HepG2 (cell line): ENCODE results near the gene BCAS3. TPM values are rescaled to one million over a fixed set of nuclear protein-coding genes. Genes with fewer than 3 reads are reported as not detected.

ENCODE experiments used
- FOXC1 ChIP-seq: sonication (generic); formaldehyde crosslinking; IDR thresholded peaks from 2 replicates; pipeline ENCODE4 v1.8.0; 2022; ENCODE audit warnings: mild to moderate bottlenecking, missing genetic modification reagents, borderline replicate concordance
- GTF3A ChIP-seq: sonication (generic); formaldehyde crosslinking; conservative IDR thresholded peaks from 2 replicates; pipeline ENCODE4 v1.4.0; 2020; ENCODE audit warnings: mild to moderate bottlenecking, missing genetic modification reagents
- HNF4A ChIP-seq: sonication (generic); formaldehyde crosslinking; IDR thresholded peaks from 2 replicates; pipeline ENCODE4 v1.4.0; 2020; ENCODE audit warnings: missing genetic modification reagents
- KAT8 ChIP-seq: IDR thresholded peaks from 2 replicates; pipeline ENCODE4 v1.6.1; 2016; ENCODE audit warnings: missing genetic modification reagents, missing compliant biosample characterization
- KLF11 ChIP-seq: IDR thresholded peaks from 2 replicates; pipeline ENCODE4 v1.6.1; 2016; ENCODE audit warnings: missing compliant biosample characterization
- KLF16 ChIP-seq, 2 experiments: sonication (generic) in 1 of 2; formaldehyde crosslinking in 1 of 2; IDR thresholded peaks; 2 replicates each; pipeline versions ENCODE4 v1.6.1 to v1.8.0; 2016 to 2023; ENCODE audit warnings: missing genetic modification reagents in 2 of 2, missing compliant biosample characterization in 1 of 2
- MLX ChIP-seq: IDR thresholded peaks from 2 replicates; pipeline ENCODE4 v1.6.1; 2016
- TARDBP ChIP-seq: sonication (generic); formaldehyde crosslinking; IDR thresholded peaks from 2 replicates; pipeline ENCODE4 v1.8.0; 2022; ENCODE audit warnings: mild to moderate bottlenecking, missing genetic modification reagents
- YEATS4 ChIP-seq: sonication (generic); formaldehyde crosslinking; IDR thresholded peaks from 2 replicates; pipeline ENCODE4 v1.4.0; 2020; ENCODE audit warnings: missing genetic modification reagents, borderline replicate concordance
- ZBTB40 ChIP-seq, 2 experiments: fragments of 450-650 bp in 1 of 2; sonication (generic) in 1 of 2; formaldehyde crosslinking in 1 of 2; IDR thresholded peaks; 2 replicates each; pipeline versions ENCODE4 v1.6.1 to v1.8.0; 2016 to 2022; ENCODE audit warnings: antibody characterized with exemption in 1 of 2, mild to moderate bottlenecking in 1 of 2, missing genetic modification reagents in 1 of 2
- ZKSCAN5 ChIP-seq: sonication (generic); formaldehyde crosslinking; IDR thresholded peaks from 2 replicates; pipeline ENCODE4 v1.5.1; 2020; ENCODE audit warnings: mild to moderate bottlenecking, missing genetic modification reagents
- ZNF224 ChIP-seq: sonication (generic); formaldehyde crosslinking; IDR thresholded peaks from 2 replicates; pipeline ENCODE4 v1.5.0; 2020; ENCODE audit warnings: mild to moderate bottlenecking, missing genetic modification reagents
- ZNF274 ChIP-seq: sonication (generic); formaldehyde crosslinking; IDR thresholded peaks from 2 replicates; pipeline ENCODE4 v1.5.1; 2020; ENCODE audit warnings: mild to moderate bottlenecking, missing genetic modification reagents
- ZNF512 ChIP-seq: sonication (generic); formaldehyde crosslinking; IDR thresholded peaks from 2 replicates; pipeline ENCODE4 v1.4.0; 2020; ENCODE audit warnings: mild to moderate bottlenecking, missing genetic modification reagents
- ZNF580 ChIP-seq: IDR thresholded peaks from 2 replicates; pipeline ENCODE4 v1.6.1; 2016; ENCODE audit warnings: low read depth, borderline replicate concordance
- ZNF782 ChIP-seq: sonication (generic); formaldehyde crosslinking; IDR thresholded peaks from 2 replicates; pipeline ENCODE4 v1.4.0; 2020; ENCODE audit warnings: missing genetic modification reagents, mild to moderate bottlenecking, borderline replicate concordance
- ZSCAN31 ChIP-seq: sonication (generic); formaldehyde crosslinking; IDR thresholded peaks from 2 replicates; pipeline ENCODE4 v1.5.0; 2020; ENCODE audit warnings: low read depth, mild to moderate bottlenecking, missing genetic modification reagents
- polyA plus RNA-seq, 8 experiments: library from polyadenylated mRNA; depleted of rRNA in 3 of 8; stranded (reverse) in 7 of 8; unstranded in 1 of 8; fragments of >200 nt; fragmentation: Illumina TruSeq in 4 of 8; extraction: Trizol in 4 of 8; gene quantifications; 2 replicates each; pipeline versions ENCODE4 v1.2.1 to v1.2.3, GENCODE V29; 2011 to 2016; ENCODE audit warnings: low read depth in 4 of 8, missing spikeins in 1 of 8, mixed read lengths in 1 of 8; ENCODE audit not compliant: insufficient read depth in 1 of 8
- total RNA-seq, 5 experiments: library from RNA; depleted of rRNA; stranded (reverse); fragments of >200 nt; fragmentation: Illumina TruSeq; extraction: Trizol; gene quantifications; 2 replicates each; pipeline ENCODE4 v1.2.3, GENCODE V29; 2016; ENCODE audit warnings: low read depth in 1 of 5

Gene BCAS3
- total and polyA plus RNA-seq, 2 of the 13 experiments (the other 11 are each of a cell fraction or from before 2014, with no cell fraction given) = 10.7 to 11.2 TPM

- TF ChIP-seq ZBTB40 (IDR thresholded peaks at IDR 0.05) = no peak
- peak; percentile 89 for TF ChIP-seq ZBTB40 (CRISPR knock-in tag; IDR thresholded peaks at IDR 0.05)
- no peak for TF ChIP-seq MLX
- TF ChIP-seq ZNF512 (CRISPR knock-in tag) = peak; percentile 84; the same call in 1 of the 2 replicates
- no peak for TF ChIP-seq YEATS4 (CRISPR knock-in tag)
- peak; percentile 77; the same call in 1 of the 2 replicates for TF ChIP-seq GTF3A (CRISPR knock-in tag)
- TF ChIP-seq ZSCAN31 (CRISPR knock-in tag) = 0 out of 2 replicates have a peak, but pooled peaks have one; percentile 1
- TF ChIP-seq ZNF580 (CRISPR knock-in tag) = 0 out of 2 replicates have a peak, but pooled peaks have one; percentile 57
- TF ChIP-seq KLF16 (CRISPR knock-in tag; IDR thresholded peaks at IDR 0.05) = peak in 1 of 2 experiments; percentile 72; a peak in 2 of 4 replicates
- peak; percentile 73; the same call in 1 of the 2 replicates for TF ChIP-seq TARDBP (CRISPR knock-in tag)
- no peak for TF ChIP-seq ZKSCAN5 (CRISPR knock-in tag)
- TF ChIP-seq KLF11 (CRISPR knock-in tag) = no peak
- 0 out of 2 replicates have a peak, but pooled peaks have one; percentile 17 for TF ChIP-seq HNF4A
- TF ChIP-seq ZNF274 (CRISPR knock-in tag) = no peak
- peak; percentile 26; the same call in 1 of the 2 replicates for TF ChIP-seq KAT8 (CRISPR knock-in tag)
- peak; percentile 51; the same call in 1 of the 2 replicates for TF ChIP-seq FOXC1 (CRISPR knock-in tag)
- TF ChIP-seq ZNF224 (CRISPR knock-in tag) = no peak
- TF ChIP-seq ZNF782 = no peak
These were observed 712.2 kb downstream of the BCAS3 start (continued) for GRCh38 chr17:61389670-61390478.
